Testis (tissue), 2 donors: ENCODE data around the gene GALNT17.

Experiments used
- POLR2A ChIP-seq: fragments of 450-650 bp; IDR thresholded peaks from one replicate; pipeline ENCODE4 v1.6.1; 2017; ENCODE audit warnings: antibody characterized with exemption, mild to moderate bottlenecking, moderate library complexity
- TF ChIP-seq, protein P1 (sequence below), 3 experiments: fragments of 450-650 bp in 2 of 3; fragments of 200-600 bp in 1 of 3; sonication (generic) in 1 of 3; IDR thresholded peaks; one replicate each; pipeline ENCODE4 v1.5.1; 2016 to 2019; ENCODE audit warnings: antibody characterized with exemption in 3 of 3, mild to moderate bottlenecking in 2 of 3, moderate library complexity in 1 of 3

DNA sequence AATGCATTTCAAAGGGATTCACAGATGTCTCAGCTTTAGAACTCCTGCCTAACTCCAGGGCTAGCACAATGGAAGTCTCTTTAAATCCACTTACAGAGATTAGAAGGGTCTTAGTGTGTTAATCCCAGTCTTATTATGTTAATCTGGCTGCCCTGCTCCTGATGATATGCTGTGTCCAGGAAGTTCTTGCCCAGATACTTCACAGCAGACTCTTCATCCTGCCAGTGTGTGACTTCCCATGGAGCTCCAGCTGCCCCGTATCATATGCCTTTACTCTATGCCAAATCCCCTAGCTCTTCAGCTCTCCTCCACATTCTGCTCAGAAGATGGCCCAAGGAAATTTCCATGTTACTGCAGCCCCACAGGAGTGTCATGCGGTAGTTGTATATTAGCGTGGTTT, 533.8 kb downstream of the GALNT17 start:
- no peak for TF ChIP-seq POLR2A
- TF ChIP-seq, protein P1, sequence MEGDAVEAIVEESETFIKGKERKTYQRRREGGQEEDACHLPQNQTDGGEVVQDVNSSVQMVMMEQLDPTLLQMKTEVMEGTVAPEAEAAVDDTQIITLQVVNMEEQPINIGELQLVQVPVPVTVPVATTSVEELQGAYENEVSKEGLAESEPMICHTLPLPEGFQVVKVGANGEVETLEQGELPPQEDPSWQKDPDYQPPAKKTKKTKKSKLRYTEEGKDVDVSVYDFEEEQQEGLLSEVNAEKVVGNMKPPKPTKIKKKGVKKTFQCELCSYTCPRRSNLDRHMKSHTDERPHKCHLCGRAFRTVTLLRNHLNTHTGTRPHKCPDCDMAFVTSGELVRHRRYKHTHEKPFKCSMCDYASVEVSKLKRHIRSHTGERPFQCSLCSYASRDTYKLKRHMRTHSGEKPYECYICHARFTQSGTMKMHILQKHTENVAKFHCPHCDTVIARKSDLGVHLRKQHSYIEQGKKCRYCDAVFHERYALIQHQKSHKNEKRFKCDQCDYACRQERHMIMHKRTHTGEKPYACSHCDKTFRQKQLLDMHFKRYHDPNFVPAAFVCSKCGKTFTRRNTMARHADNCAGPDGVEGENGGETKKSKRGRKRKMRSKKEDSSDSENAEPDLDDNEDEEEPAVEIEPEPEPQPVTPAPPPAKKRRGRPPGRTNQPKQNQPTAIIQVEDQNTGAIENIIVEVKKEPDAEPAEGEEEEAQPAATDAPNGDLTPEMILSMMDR (IDR thresholded peaks at IDR 0.05), result no peak
